Dendritic cell treated with granulocyte-macrophage colony-stimulating factor and Interleukin-4, amounts not matched to agents 40 ng/mL and 50 ng/mL, for 4 days (primary cell): ENCODE results near the gene CDC25A.
A peak's percentile ranks its signal among the peaks of the same experiment; 100 is the strongest.

ENCODE experiments used
- H3K27ac Mint-ChIP-seq: one replicate; pipeline ENCODE4 v1.8.0; 2022; ENCODE audit warnings: mild to moderate bottlenecking, mixed read lengths
- H3K27me3 Mint-ChIP-seq: one replicate; pipeline ENCODE4 v1.8.0; 2022; ENCODE audit warnings: mild to moderate bottlenecking, mixed read lengths
- H3K36me3 Mint-ChIP-seq: one replicate; pipeline ENCODE4 v1.8.0; 2022; ENCODE audit warnings: low read depth, mixed read lengths
- H3K4me1 Mint-ChIP-seq: one replicate; pipeline ENCODE4 v1.8.0; 2022; ENCODE audit warnings: low read depth, mixed read lengths
- H3K4me3 Mint-ChIP-seq: one replicate; pipeline ENCODE4 v1.8.0; 2022; ENCODE audit warnings: mild to moderate bottlenecking, moderate library complexity, mixed read lengths
- H3K9me3 Mint-ChIP-seq: one replicate; pipeline ENCODE4 v1.8.0; 2022; ENCODE audit warnings: mixed read lengths
- intact Hi-C: fragments of 100-400 bp; cut with micrococcal nuclease; formaldehyde crosslinking; loops from one replicate; pipeline ENCODE4 v1.15.0; 2022

The CDC25A gene

GRCh38 chr3:48188266-48189201 lies at the start of gene CDC25A:
CDC25A (minus strand) TSS chr3:48188417; CDS start chr3:48187947, 470 bp downstream.
- H3K4me3 Mint-ChIP-seq, result peak within 1 kb of the TSS; percentile 79
- peaks cover 12% of the 10 kb centered on the region for H3K27me3 Mint-ChIP-seq
- no peaks in the 10 kb centered on the region for H3K36me3 Mint-ChIP-seq
- H3K9me3 Mint-ChIP-seq, result no peaks in the 10 kb centered on the region
- intact Hi-C loops, result no loop called here
- H3K27ac Mint-ChIP-seq, result no peak within 1 kb of the TSS
- H3K4me1 Mint-ChIP-seq, result peaks cover 13% of the 10 kb centered on the region

GRCh38 chr3:48236531-48236930 lies 48.3 kb upstream of the CDC25A start:
- H3K9me3 Mint-ChIP-seq, result no peaks in the 10 kb centered on the region
- H3K4me1 Mint-ChIP-seq, result peaks cover 62% of the 10 kb centered on the region
- H3K4me3 Mint-ChIP-seq, result no peak overlapping the region
- intact Hi-C loops, result no loop called here
- H3K36me3 Mint-ChIP-seq, result peaks cover 7% of the 10 kb centered on the region
- H3K27me3 Mint-ChIP-seq, result no peaks in the 10 kb centered on the region
- H3K27ac Mint-ChIP-seq, result peak overlapping the region; percentile 63

DNA sequence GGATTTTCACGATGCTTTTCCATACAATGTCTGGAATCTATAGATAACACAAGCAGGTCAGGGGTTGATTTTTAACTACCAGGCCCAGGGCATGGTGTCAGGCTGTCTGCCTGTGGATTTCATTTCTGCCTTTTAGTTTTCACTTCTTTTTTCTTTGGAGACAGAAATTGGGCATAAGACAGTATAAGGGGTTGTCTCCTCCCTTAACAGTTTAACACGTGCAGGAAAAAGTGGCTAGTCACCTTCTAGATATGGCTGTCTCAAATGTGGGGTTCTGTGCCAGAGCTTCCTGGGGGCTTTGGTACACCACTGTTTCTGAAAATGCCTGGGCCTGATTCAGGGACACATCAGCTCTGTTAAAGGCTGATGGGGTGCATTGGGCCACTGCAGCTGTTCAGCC lies 45.3 kb upstream of the CDC25A start:
- Mint-ChIP-seq H3K27me3 (no peaks in the 10 kb centered on the region), H3K4me1 (peaks cover 44% of the 10 kb centered on the region), H3K4me3 (no peak overlapping the region), H3K27ac (peak overlapping the region; percentile 71), H3K9me3 (no peaks in the 10 kb centered on the region), H3K36me3 (no peaks in the 10 kb centered on the region)
- intact Hi-C loops, result loop anchor here (2.0 kb wide), 1 partner anchor 203 kb away; no protein-coding TSS in a partner anchor

DNA sequence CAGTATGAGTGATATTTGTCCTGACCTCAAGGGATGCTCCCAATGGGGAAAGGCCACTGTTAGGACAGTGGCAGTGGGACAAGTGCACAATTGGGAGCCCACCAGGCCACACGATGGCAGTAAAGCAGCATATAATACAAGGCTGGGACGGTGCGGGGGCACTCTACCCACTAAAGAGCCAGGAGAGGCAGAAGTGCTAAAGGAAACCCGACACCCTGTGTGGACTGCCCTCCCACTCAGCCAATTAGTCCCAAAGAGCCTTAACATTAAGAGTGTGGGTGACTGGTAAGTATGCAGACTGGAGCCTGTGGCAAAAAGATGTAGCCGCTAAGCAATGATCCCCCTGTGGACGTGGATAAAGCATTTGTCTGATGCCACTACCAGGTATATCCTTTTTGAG lies 44.5 kb upstream of the CDC25A start:
- H3K36me3 Mint-ChIP-seq, result no peaks in the 10 kb centered on the region
- H3K27me3 Mint-ChIP-seq, result no peaks in the 10 kb centered on the region
- intact Hi-C loops, result loop anchor here (2.0 kb wide), 1 partner anchor 204 kb away; no protein-coding TSS in a partner anchor
- H3K4me1 Mint-ChIP-seq, result peaks cover 44% of the 10 kb centered on the region
- H3K4me3 Mint-ChIP-seq, result peak overlapping the region; percentile 35
- H3K9me3 Mint-ChIP-seq, result no peaks in the 10 kb centered on the region
- H3K27ac Mint-ChIP-seq, result peak overlapping the region; percentile 71

DNA sequence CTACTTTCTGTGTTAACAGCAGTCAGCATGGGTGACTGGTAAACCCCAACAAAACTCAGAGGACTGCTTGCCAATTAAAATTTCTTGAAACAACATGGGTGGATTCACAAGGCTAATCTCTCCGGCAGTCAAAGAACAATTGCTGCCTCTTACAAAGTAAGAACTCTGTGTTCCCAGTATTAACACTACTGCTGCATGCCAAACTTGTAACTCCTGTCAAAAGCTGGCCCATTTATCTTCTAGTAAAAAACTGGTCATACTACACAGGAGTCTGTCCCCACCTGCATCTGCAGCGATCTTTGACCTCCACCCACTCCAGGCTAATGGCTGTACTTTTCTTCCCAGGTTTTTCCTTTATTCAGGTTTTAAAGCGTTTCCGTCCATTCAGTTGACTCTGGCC lies 44.0 kb upstream of the CDC25A start:
- no peaks in the 10 kb centered on the region for H3K9me3 Mint-ChIP-seq

GRCh38 chr3:48226939-48227338 lies 38.7 kb upstream of the CDC25A start:
- Mint-ChIP-seq H3K4me3 (no peak overlapping the region), H3K27ac (no peak overlapping the region), H3K27me3 (no peaks in the 10 kb centered on the region), H3K4me1 (peaks cover 50% of the 10 kb centered on the region), H3K36me3 (no peaks in the 10 kb centered on the region), H3K9me3 (no peaks in the 10 kb centered on the region)
- intact Hi-C loops, result no loop called here

More for the DNA sequence above, 44.0 kb upstream of the CDC25A start:
- Mint-ChIP-seq H3K4me1 (peaks cover 46% of the 10 kb centered on the region), H3K4me3 (no peak overlapping the region), H3K27ac (peak overlapping the region; percentile 71), H3K36me3 (no peaks in the 10 kb centered on the region), H3K27me3 (no peaks in the 10 kb centered on the region)
- intact Hi-C loops, result loop anchor here (2.0 kb wide), 1 partner anchor 205 kb away; no protein-coding TSS in a partner anchor

DNA sequence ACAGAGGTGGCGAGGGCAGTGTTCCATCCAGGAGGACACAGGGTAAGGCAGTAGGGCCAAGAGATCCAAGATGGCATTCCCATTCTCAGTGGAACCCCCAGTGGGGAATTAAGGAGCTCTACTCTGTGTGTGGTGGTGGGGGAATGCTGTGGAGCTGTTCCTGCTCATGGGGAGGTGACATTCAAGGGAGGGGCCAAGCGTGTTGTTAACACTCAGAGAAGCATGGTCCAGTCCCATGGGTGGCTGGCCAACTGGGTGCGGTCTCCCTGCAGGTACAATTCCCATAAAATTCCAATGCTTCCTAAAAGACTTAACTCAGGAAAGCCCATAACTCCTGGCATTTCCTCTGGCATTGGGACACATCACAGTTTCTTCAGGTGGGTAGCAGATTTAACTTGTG lies 37.4 kb upstream of the CDC25A start:
- H3K27me3 Mint-ChIP-seq, result no peaks in the 10 kb centered on the region
- H3K4me3 Mint-ChIP-seq, result no peak overlapping the region
- H3K9me3 Mint-ChIP-seq, result no peaks in the 10 kb centered on the region
- intact Hi-C loops, result no loop called here
- no peak overlapping the region for H3K27ac Mint-ChIP-seq
- H3K4me1 Mint-ChIP-seq, result peaks cover 64% of the 10 kb centered on the region
- H3K36me3 Mint-ChIP-seq, result no peaks in the 10 kb centered on the region

GRCh38 chr3:48222616-48223513 lies 34.6 kb upstream of the CDC25A start, which contains the start of gene CAMP:
CAMP (plus strand) TSS chr3:48223495; CDS start chr3:48223512, 17 bp downstream.
- peak within 1 kb of the TSS; percentile 56 for H3K27ac Mint-ChIP-seq
- peaks cover 1% of the 10 kb centered on the region for H3K27me3 Mint-ChIP-seq
- intact Hi-C loops, result no loop called here
- H3K9me3 Mint-ChIP-seq, result no peaks in the 10 kb centered on the region
- H3K4me3 Mint-ChIP-seq, result no peak within 1 kb of the TSS
- H3K36me3 Mint-ChIP-seq, result no peaks in the 10 kb centered on the region
- peaks cover 87% of the 10 kb centered on the region for H3K4me1 Mint-ChIP-seq

DNA sequence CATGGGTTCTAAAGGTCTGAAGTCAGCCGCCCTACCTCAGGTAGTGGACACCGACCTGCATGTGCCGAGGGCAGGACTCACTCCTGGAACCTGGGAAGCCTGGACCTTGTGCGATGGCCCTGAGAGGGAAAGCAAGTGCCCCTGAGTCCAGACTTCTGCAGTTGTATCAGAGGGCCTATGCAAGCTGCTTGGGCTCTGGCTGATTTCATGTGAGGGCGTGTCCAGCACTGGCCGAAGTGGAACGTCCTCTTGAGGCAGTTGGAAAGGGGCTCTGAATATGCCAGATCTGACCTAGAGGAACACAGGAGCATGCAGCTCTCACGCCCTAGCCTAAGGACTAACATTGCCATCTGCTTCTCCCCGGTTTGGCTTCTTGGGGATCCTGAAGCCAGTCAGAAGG lies 32.5 kb upstream of the CDC25A start:
- Mint-ChIP-seq H3K27me3 (peaks cover 1% of the 10 kb centered on the region), H3K27ac (no peak overlapping the region)
- intact Hi-C loops, result no loop called here

DNA sequence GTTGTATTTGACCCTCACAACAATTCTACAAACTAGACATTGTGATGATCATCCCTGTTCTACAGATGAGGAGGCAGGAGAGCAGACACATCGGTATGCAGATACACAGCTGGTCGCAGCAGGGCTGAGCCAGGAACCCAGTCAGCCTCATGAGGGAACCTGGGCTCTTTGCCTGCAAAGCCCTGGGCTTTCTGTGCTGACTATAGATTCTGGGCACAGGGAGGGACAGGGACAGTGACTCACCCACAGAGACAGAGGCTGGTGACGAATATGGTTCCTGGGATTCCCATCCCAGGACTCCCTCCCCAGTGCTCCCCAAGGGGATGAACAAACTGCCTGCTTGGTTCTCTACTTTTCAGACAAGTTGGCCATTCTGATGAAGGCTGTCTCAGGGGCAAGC lies 31.3 kb upstream of the CDC25A start:
- peak overlapping the region; percentile 11 for H3K27ac Mint-ChIP-seq
- H3K27me3 Mint-ChIP-seq, result peaks cover 1% of the 10 kb centered on the region

More for the DNA sequence above, 32.5 kb upstream of the CDC25A start:
- Mint-ChIP-seq H3K36me3 (no peaks in the 10 kb centered on the region), H3K9me3 (no peaks in the 10 kb centered on the region), H3K4me1 (peaks cover 92% of the 10 kb centered on the region), H3K4me3 (no peak overlapping the region)

GRCh38 chr3:48218537-48218936 lies 30.3 kb upstream of the CDC25A start:
- H3K4me3 Mint-ChIP-seq, result no peak overlapping the region

More for the DNA sequence above, 31.3 kb upstream of the CDC25A start:
- intact Hi-C loops, result no loop called here
- no peak overlapping the region for H3K4me3 Mint-ChIP-seq
- H3K36me3 Mint-ChIP-seq, result no peaks in the 10 kb centered on the region
- H3K9me3 Mint-ChIP-seq, result no peaks in the 10 kb centered on the region
- H3K4me1 Mint-ChIP-seq, result peaks cover 93% of the 10 kb centered on the region

DNA sequence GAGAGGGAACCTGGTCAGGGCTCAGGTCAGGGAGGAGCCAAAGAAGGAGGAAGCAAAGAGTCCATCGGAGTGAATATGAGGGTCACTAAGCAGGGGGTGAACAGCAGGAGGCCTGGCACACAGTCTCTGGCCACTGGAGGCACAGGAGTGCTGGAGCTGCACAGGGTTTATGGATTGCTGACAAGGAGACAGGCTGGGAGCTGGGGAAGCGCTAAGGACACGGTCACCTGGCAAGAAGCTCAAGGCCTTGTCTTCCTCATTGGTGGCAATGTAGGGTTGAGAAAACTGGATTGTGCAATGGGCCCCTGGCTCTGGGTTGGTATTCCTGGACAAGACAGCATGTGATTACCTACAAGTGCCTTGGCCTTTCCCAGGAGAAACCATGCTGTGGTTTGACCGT lies 29.2 kb upstream of the CDC25A start:
- peaks cover 1% of the 10 kb centered on the region for H3K27me3 Mint-ChIP-seq
- H3K36me3 Mint-ChIP-seq, result no peaks in the 10 kb centered on the region
- H3K27ac Mint-ChIP-seq, result no peak overlapping the region
- H3K4me3 Mint-ChIP-seq, result no peak overlapping the region
- intact Hi-C loops, result no loop called here
- peaks cover 72% of the 10 kb centered on the region for H3K4me1 Mint-ChIP-seq
- no peaks in the 10 kb centered on the region for H3K9me3 Mint-ChIP-seq

More at GRCh38 chr3:48218537-48218936, 30.3 kb upstream of the CDC25A start:
- H3K27ac Mint-ChIP-seq, result no peak overlapping the region
- intact Hi-C loops, result no loop called here
- peaks cover 83% of the 10 kb centered on the region for H3K4me1 Mint-ChIP-seq
- H3K9me3 Mint-ChIP-seq, result no peaks in the 10 kb centered on the region
- H3K27me3 Mint-ChIP-seq, result peaks cover 1% of the 10 kb centered on the region
- H3K36me3 Mint-ChIP-seq, result no peaks in the 10 kb centered on the region

- peaks cover 56% of the 10 kb centered on the region for H3K4me1 Mint-ChIP-seq
- no peaks in the 10 kb centered on the region for H3K36me3 Mint-ChIP-seq
- intact Hi-C loops, result no loop called here
- H3K27ac Mint-ChIP-seq, result no peak overlapping the region
- H3K27me3 Mint-ChIP-seq, result peaks cover 1% of the 10 kb centered on the region
- no peak overlapping the region for H3K4me3 Mint-ChIP-seq
- H3K9me3 Mint-ChIP-seq, result no peaks in the 10 kb centered on the region
These were observed 27.7 kb upstream of the CDC25A start for GRCh38 chr3:48215876-48216275.
